ENCODE data around the gene CLCN3. TPM values are rescaled to one million over a fixed set of nuclear protein-coding genes. Genes with fewer than 3 reads are reported as not detected.

CLCN3 gene
- total and polyA plus RNA-seq, 2 of the 13 experiments (the other 11 are each of a cell fraction or from before 2014, with no cell fraction given) = 13.6 to 23.7 TPM

DNA sequence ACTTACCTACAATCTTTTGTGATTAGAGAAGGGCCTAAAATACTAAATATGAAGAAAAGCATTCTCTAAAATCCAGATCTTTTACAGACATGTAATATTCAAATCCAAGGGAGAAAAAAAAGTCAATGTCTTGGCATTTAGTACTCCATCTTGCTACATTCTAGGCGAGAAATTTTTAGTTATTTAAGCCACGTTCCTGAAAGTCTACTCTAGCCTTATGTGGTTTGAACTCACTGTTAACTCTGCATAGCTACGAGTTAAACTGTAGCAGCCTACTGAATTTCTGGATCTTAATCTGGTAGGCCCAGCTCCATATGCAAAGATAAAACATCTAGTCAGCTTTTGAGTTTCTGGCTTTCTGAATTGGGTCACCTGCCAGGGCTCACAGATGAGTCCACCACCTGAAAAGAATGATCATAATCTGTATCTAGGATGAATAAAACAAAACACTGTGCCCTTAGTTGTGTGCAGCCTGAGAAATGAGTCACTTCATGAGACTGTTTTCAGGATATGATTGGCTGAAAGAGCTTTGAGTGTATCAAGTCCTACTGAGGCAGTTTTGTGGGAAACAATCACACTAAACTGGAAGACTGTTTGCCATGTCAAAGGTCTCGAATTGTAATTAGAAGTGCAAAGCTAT is 4.8 kb upstream of the CLCN3 start:
- intact Hi-C loops (cut with micrococcal nuclease; ENCODE audit: unreplicated experiment) = loop anchor here (10.0 kb wide), 1 partner anchor 469 kb away; the partner anchor contains the start of gene AADAT
- no peak for DNase-seq (ENCODE audit: low spot score)
- no peak overlapping the region for H3K9ac ChIP-seq (ENCODE audit: insufficient read depth, low read depth, low read length)
- 22% methylated on average over 4 of the region's 4 CpGs for WGBS (ENCODE audit: low lambda C conversion rate)
- H3K4me2 ChIP-seq (ENCODE audit: low read depth, low read length) = peak overlapping the region; percentile 20; the same call in 1 of the 2 replicates
- H4K20me1 ChIP-seq (ENCODE audit: insufficient read depth, low read length) = no peaks in the 10 kb centered on the region
- no peak overlapping the region for H3K27ac ChIP-seq (ENCODE audit: extremely low read length, insufficient read depth, low read length)
- H3K9me3 ChIP-seq (ENCODE audit: low read length) = no peaks in the 10 kb centered on the region
- TF ChIP-seq SETDB1 (CRISPR knock-in tag; IDR thresholded peaks at IDR 0.05; ENCODE audit: borderline replicate concordance) (no peak), HHEX (CRISPR knock-in tag; IDR thresholded peaks at IDR 0.05) (no peak), FOSL2 (CRISPR knock-in tag; IDR thresholded peaks at IDR 0.05) (no peak), ZNF17 (CRISPR knock-in tag; IDR thresholded peaks at IDR 0.05) (no peak), HOXA7 (CRISPR knock-in tag; IDR thresholded peaks at IDR 0.05) (no peak), HNRNPUL1 (IDR thresholded peaks at IDR 0.05; ENCODE audit: low read depth, low read length) (no peak)
- TF ChIP-seq, protein P1, sequence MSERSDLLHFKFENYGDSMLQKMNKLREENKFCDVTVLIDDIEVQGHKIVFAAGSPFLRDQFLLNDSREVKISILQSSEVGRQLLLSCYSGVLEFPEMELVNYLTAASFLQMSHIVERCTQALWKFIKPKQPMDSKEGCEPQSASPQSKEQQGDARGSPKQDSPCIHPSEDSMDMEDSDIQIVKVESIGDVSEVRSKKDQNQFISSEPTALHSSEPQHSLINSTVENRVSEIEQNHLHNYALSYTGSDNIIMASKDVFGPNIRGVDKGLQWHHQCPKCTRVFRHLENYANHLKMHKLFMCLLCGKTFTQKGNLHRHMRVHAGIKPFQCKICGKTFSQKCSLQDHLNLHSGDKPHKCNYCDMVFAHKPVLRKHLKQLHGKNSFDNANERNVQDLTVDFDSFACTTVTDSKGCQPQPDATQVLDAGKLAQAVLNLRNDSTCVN (CRISPR knock-in tag; IDR thresholded peaks at IDR 0.05; ENCODE audit: borderline replicate concordance) = no peak
- CTCF ChIA-PET (ENCODE audit: low intra/inter-chr PET ratio, low total read pairs) = no interaction called here
- no peak for FAIRE-seq
- no TSS peak for BruUV-seq (replicated peaks)
- POLR2A ChIA-PET = no interaction called here
- ATAC-seq = no peak
- in situ Hi-C loops (cut with HindIII; ENCODE audit: extremely low pct_ligation_motif_present, low pct_unique_long_range_greater_than_20kb) = loop anchor here (10.0 to 25.0 kb wide), 2 partner anchors 99 to 472 kb away; partner anchors contain the start of gene AADAT
- H3K4me3 ChIP-seq (replicated peaks in 1 of 3; ENCODE audit: insufficient read depth in 1 of 3, low read depth in 2 of 3, low read length in 3 of 3) = no peak overlapping the region; a peak in 1 of 6 replicates
- H3K79me2 ChIP-seq (ENCODE audit: insufficient read depth, low read length) = peaks cover 17% of the 10 kb centered on the region
- peaks cover 44% of the 10 kb centered on the region for H3K4me1 ChIP-seq (ENCODE audit: insufficient read depth, low read length)
- H2AFZ ChIP-seq (ENCODE audit: low read length) = peak overlapping the region; percentile 70
- no peaks in the 10 kb centered on the region; a peak in 1 of 5 replicates for H3K27me3 ChIP-seq (ENCODE audit: control insufficient read depth in 1 of 2, insufficient read depth in 2 of 2, low read length in 2 of 2)
- H3K36me3 ChIP-seq (replicated peaks in 1 of 2; ENCODE audit: control insufficient read depth in 1 of 2, insufficient read depth in 2 of 2, low read length in 2 of 2) = no peaks in the 10 kb centered on the region

All from HepG2 (cell line).